ENCODE results near the gene NEGR1. TPM values are rescaled to one million over a fixed set of nuclear protein-coding genes. Genes with fewer than 3 reads are reported as not detected.

Gene NEGR1
- total and polyA plus RNA-seq, 2 experiments from 2014 or later = 0.57 to 0.94 TPM

GRCh38 chr1:72182859-72183258 is 99.5 kb downstream of the NEGR1 start (continued):
- TF ChIP-seq ZNF462 (CRISPR knock-in tag; IDR thresholded peaks at IDR 0.05) (no peak), NANOG (IDR thresholded peaks at IDR 0.05; ENCODE audit: borderline replicate concordance) (no peak)

- H3K27ac Mint-ChIP-seq = no peak overlapping the region
- no peak for DNase-seq (ENCODE audit: low spot score)
- ATAC-seq = no peak
- H3K27me3 ChIP-seq (ENCODE audit: insufficient read depth) = no peaks in the 10 kb centered on the region
- no peaks in the 10 kb centered on the region for H3F3A ChIP-seq (replicated peaks; ENCODE audit: low read depth)
- H4K20me1 ChIP-seq (replicated peaks; ENCODE audit: insufficient read depth) = no peaks in the 10 kb centered on the region
- H3K79me2 ChIP-seq (replicated peaks; ENCODE audit: insufficient read depth) = no peaks in the 10 kb centered on the region
- H3K4me2 ChIP-seq = no peak overlapping the region
- H3K4me1 ChIP-seq (ENCODE audit: insufficient read depth) = no peaks in the 10 kb centered on the region
- H3K4me3 Mint-ChIP-seq = no peak overlapping the region
- no peaks in the 10 kb centered on the region for H3K36me3 ChIP-seq (ENCODE audit: insufficient read depth)
- H3K27ac ChIP-seq (ENCODE audit: low read depth) = no peak overlapping the region
- no peaks in the 10 kb centered on the region for H3K9me2 ChIP-seq (ENCODE audit: insufficient read depth)
- H3K4me1 Mint-ChIP-seq = no peaks in the 10 kb centered on the region
- H3K27me3 Mint-ChIP-seq (ENCODE audit: insufficient read depth, low read depth, poor library complexity) = no peaks in the 10 kb centered on the region
- H3K4me3 ChIP-seq = no peak overlapping the region
- H2AFZ ChIP-seq = no peak overlapping the region
- H3K36me3 Mint-ChIP-seq (ENCODE audit: low read depth) = no peaks in the 10 kb centered on the region
- no peaks in the 10 kb centered on the region for H3K9me3 Mint-ChIP-seq
- TF ChIP-seq CREB1 (CRISPR knock-in tag; IDR thresholded peaks at IDR 0.05; ENCODE audit: low read depth) (no peak), EZH2phosphoT487 (IDR thresholded peaks at IDR 0.05; ENCODE audit: unreplicated experiment) (no peak), JUNB (IDR thresholded peaks at IDR 0.05; ENCODE audit: unreplicated experiment) (no peak), ETS1 (IDR thresholded peaks at IDR 0.05) (no peak), POLR2AphosphoS5 (IDR thresholded peaks at IDR 0.05; ENCODE audit: low read depth) (no peak), CTCF (conservative IDR thresholded peaks at IDR 0.05; ENCODE audit: low read depth in 2 of 2) (no peak), STAT1 (IDR thresholded peaks at IDR 0.05; ENCODE audit: unreplicated experiment) (no peak), ZNF114 (CRISPR knock-in tag; IDR thresholded peaks at IDR 0.05) (no peak), NANOG (IDR thresholded peaks at IDR 0.05; ENCODE audit: borderline replicate concordance) (no peak), EZH2 (IDR thresholded peaks at IDR 0.05; ENCODE audit: low read depth, unreplicated experiment) (no peak), REST (IDR thresholded peaks at IDR 0.05; ENCODE audit: unreplicated experiment) (no peak)
Measured at GRCh38 chr1:72178266-72178665, 104.1 kb downstream of the NEGR1 start.

All from GM23338 (cell line).